ENCODE measurements around the gene PPP1R3E.

DNA sequence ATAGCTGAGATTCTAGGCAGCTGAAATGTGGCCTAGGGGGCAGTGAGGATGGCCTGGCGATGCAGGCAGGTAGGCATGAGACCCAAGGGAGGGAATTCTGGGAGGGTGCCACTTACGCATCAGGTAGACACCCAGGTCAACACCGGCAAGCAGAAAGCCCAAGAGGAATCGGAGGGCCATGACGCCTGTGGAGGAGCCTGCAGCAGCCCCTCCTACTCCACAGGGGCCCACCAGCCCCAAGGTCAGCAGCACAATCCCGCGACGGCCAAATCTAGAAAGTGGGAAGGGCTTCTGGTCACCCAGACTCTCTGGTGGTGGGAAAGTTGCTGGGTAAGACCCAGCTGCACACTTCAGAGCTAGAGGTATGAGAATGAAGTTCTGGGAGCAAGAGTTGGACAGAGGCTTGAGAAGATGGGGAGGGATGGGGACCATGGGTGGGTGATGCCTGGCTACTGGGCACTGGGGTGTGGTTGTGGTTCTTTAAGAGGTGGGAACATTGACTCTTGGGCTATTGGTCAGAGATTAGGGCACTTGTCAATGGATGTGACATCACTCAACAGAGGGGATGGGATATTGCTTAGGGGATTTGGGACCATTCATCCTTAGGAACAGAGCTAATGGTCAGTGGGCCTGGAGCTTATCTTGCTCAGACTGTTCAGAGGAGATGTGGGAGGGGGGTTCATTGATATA is 46.6 kb upstream of the PPP1R3E start:
- TF ChIP-seq POLR2A (IDR thresholded peaks at IDR 0.05) = no peak
- TF ChIP-seq, protein P1, sequence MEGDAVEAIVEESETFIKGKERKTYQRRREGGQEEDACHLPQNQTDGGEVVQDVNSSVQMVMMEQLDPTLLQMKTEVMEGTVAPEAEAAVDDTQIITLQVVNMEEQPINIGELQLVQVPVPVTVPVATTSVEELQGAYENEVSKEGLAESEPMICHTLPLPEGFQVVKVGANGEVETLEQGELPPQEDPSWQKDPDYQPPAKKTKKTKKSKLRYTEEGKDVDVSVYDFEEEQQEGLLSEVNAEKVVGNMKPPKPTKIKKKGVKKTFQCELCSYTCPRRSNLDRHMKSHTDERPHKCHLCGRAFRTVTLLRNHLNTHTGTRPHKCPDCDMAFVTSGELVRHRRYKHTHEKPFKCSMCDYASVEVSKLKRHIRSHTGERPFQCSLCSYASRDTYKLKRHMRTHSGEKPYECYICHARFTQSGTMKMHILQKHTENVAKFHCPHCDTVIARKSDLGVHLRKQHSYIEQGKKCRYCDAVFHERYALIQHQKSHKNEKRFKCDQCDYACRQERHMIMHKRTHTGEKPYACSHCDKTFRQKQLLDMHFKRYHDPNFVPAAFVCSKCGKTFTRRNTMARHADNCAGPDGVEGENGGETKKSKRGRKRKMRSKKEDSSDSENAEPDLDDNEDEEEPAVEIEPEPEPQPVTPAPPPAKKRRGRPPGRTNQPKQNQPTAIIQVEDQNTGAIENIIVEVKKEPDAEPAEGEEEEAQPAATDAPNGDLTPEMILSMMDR (IDR thresholded peaks at IDR 0.05) = no peak

Measured in lower leg skin (tissue), 3 donors.